Psoas muscle (tissue), 8 donors: ENCODE data around the gene ASAP2. TPM values are rescaled to one million over a fixed set of nuclear protein-coding genes. Genes with fewer than 3 reads are reported as not detected.

Experiments
- ATAC-seq, 4 donors: fragments of 200-7000 bp; cut with Tn5 transposase; one replicate each; pipeline ENCODE4 v1.9.1; 2020; ENCODE audit warnings: moderate library complexity in 3 of 4, mild to moderate bottlenecking in 2 of 4
- DNase-seq, 2 donors: peaks; one replicate each; pipeline ENCODE4 v3.0.0-alpha.2; 2020
- H3K27ac ChIP-seq: fragments of 200-600 bp; one replicate; pipeline ENCODE4 v1.8.0; 2022
- H3K27me3 ChIP-seq, 3 donors: fragments of 200-600 bp in 1 of 3; one replicate each; pipeline versions ENCODE4 v1.6.1 to v1.8.0; 2013 to 2022; ENCODE audit warnings: low read length in 2 of 3, mild to moderate bottlenecking in 2 of 3, moderate library complexity in 1 of 3; ENCODE audit not compliant: insufficient read depth in 3 of 3
- H3K36me3 ChIP-seq, 2 donors: fragments of 200-600 bp in 1 of 2; one replicate each; pipeline versions ENCODE4 v1.6.1 to v1.8.0; 2013 to 2022; ENCODE audit warnings: low read depth in 1 of 2, mild to moderate bottlenecking in 1 of 2, moderate library complexity in 1 of 2; ENCODE audit not compliant: insufficient read depth in 1 of 2
- H3K4me1 ChIP-seq: fragments of 200-600 bp; one replicate; pipeline ENCODE4 v1.8.0; 2022
- H3K4me3 ChIP-seq: fragments of 200-600 bp; one replicate; pipeline ENCODE4 v1.8.0; 2022; ENCODE audit warnings: mild to moderate bottlenecking
- H3K9me3 ChIP-seq: fragments of 200-600 bp; one replicate; pipeline ENCODE4 v1.8.0; 2022
- WGBS, 3 donors: extraction: QIAGEN DNeasy Blood & Tissue Kit; methylation state at CpG; one replicate each; pipeline versions ENCODE4 v1.1.6 to v1.1.7; 2013; 5-methylcytosine and 5-hydroxymethylcytosine counted together
- intact Hi-C, 2 donors: fragments of 100-400 bp; cut with DNase I; formaldehyde crosslinking; loops; one replicate each; pipeline versions ENCODE4 v1.11.0 to v1.14.2; 2022
- polyA plus RNA-seq, 3 donors: library from polyadenylated mRNA; stranded (reverse); fragments of 200-250 nt; gene quantifications; one replicate each; pipeline ENCODE4 v1.2.3, GENCODE V29; 2013
- total RNA-seq, 4 donors: library from RNA; stranded (reverse); fragmentation: NEBNext Ultra II Directional in 2 of 4; extraction: Animal tissue kit (Norgen Biotek cat#: 25700) in 2 of 4; gene quantifications; one replicate each; pipeline versions ENCODE4 v1.2.1 to v1.2.4, GENCODE V29; 2021 to 2023
- TF ChIP-seq, protein P1 (sequence below): fragments of 200-600 bp; IDR thresholded peaks from one replicate; pipeline ENCODE4 v1.8.0; 2022; ENCODE audit warnings: antibody characterized with exemption
- donor health status: healthy with polysubstance abuse.
- donor health status: DM: no; HTN: no; CAD: no; lungs with moderate emphysema.
- donor health status: Bipolar disorder and iron deficiency.
- donor health status: healthy.
- donor health status: DM: yes; HTN: yes; CAD: no.
- donor health status: DM: no; HTN: no; CAD: no.
- donor health status: DM: no; HTN: no; CAD: no.
- donor health status: DM: yes; HTN: yes; CAD: no.

The ASAP2 gene
- total and polyA plus RNA-seq, 7 donors = 1.6 to 9.0 (median 3.3) TPM

DNA sequence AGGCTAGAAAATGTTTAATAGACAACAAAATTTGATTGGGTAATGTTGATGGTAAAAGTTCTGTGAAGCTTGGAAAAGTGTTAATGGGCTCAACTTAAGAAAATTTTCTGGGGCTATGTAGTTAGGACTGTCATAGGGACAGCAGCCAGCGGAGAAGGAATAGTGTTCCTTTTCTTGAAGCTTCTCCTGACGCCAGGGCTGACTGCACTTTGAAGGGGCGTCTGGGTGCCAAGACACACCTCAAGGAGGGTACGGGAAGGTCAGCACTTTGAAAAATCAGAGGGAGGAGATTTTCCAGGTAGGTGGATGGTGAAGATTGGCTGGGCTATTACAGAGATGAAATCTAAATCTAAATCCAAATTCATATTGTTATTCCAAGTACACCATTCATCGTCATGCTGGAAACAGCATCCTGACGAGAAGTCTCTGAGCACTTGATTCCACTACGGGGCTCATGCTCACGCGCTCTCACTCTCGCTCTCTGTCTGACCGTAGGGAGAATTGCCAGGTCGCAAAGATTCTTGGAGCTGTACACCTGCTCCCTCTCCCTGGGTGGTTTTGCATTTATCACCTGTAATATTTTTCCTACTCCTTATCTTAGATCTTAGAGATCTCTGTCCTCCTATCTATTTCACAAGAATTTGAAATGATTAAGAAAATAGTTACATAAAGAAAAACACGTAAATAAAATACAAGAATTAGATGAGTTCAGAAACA, 125.7 kb downstream of the ASAP2 start:
- Histone ChIP-seq H3K4me1 (peaks cover 3% of the 10 kb centered on the region), H3K27me3 (no peaks in the 10 kb centered on the region), H3K36me3 (no peaks in the 10 kb centered on the region), H3K9me3 (no peaks in the 10 kb centered on the region), H3K27ac (no peak overlapping the region), H3K4me3 (no peak overlapping the region)
- TF ChIP-seq, protein P1, sequence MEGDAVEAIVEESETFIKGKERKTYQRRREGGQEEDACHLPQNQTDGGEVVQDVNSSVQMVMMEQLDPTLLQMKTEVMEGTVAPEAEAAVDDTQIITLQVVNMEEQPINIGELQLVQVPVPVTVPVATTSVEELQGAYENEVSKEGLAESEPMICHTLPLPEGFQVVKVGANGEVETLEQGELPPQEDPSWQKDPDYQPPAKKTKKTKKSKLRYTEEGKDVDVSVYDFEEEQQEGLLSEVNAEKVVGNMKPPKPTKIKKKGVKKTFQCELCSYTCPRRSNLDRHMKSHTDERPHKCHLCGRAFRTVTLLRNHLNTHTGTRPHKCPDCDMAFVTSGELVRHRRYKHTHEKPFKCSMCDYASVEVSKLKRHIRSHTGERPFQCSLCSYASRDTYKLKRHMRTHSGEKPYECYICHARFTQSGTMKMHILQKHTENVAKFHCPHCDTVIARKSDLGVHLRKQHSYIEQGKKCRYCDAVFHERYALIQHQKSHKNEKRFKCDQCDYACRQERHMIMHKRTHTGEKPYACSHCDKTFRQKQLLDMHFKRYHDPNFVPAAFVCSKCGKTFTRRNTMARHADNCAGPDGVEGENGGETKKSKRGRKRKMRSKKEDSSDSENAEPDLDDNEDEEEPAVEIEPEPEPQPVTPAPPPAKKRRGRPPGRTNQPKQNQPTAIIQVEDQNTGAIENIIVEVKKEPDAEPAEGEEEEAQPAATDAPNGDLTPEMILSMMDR = no peak
- no peak for ATAC-seq
- intact Hi-C loops = loop anchor here (5.0 to 10.0 kb wide), 3 partner anchors 125 to 457 kb away; partner anchors contain the start of gene ASAP2 (in 1 of the 2)
- 94 to 97% (median 96%) methylated on average over 13 of the region's 13 CpGs for WGBS, 3 donors
- no peak for DNase-seq

DNA sequence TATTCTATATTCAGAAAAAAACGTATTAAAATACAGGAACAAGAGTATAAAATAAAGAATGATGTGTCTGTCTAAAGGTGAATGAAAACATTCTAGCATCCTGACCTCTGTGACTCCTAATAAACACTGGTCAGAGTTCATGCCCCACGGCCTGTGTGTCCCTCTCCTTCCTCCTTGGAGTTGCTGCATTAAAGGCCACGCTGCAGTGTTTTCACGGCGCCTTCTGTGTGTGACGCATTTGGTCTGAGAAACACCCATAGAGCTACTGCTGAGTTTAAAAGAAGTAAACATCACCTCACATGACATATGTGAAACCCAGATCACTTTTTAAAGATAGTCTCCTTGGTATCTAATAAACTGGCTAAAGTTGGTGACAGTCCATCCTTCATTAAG, 126.2 kb downstream of the ASAP2 start:
- DNase-seq (no peak), ATAC-seq (no peak)
- H3K4me1 ChIP-seq = peaks cover 3% of the 10 kb centered on the region
- TF ChIP-seq, protein P1 = no peak
- H3K36me3 ChIP-seq = no peaks in the 10 kb centered on the region
- intact Hi-C loops = loop anchor here (1.0 to 10.0 kb wide), 4 partner anchors 126 to 458 kb away; partner anchors contain the start of gene ASAP2 (in 1 of the 2)
- H3K9me3 ChIP-seq = no peaks in the 10 kb centered on the region
- 88 to 96% (median 92%) methylated on average over 6 of the region's 6 CpGs for WGBS, 3 donors
- H3K27me3 ChIP-seq = no peaks in the 10 kb centered on the region
- H3K27ac ChIP-seq = no peak overlapping the region
- H3K4me3 ChIP-seq = no peak overlapping the region

DNA sequence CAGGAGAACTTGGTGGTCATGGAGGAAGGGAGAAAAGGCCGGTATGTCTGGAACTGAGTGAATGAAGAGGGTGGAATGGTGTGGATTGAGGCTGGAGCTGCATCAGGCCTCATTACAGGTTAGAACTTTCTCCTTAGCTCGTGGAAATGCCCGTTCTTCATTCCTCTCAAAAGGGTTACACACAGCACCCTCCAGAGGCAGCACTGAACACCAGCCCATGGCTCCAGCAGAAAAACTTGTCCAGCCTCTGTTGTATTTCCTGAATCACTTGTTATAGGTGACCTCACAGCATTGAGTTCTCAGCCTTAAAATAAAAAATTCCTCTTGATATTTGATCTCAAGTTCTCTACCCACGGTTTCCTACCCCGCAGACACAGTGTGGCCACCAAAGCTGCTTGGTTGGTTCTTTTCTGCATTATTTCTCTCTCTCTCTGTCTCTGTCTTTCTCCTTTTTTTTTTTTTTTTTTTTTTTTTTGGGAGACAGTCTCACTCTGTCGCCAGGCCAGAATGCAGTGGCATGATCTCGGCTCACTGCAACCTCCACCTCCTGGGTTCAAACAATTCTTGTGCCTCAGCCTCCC, 127.1 kb downstream of the ASAP2 start:
- WGBS, 3 donors = 20 to 37% (median 34%) methylated on average over 6 to 7 of the region's 7 CpGs
- TF ChIP-seq, protein P1 = peak; percentile 71
- Histone ChIP-seq H3K36me3 (no peaks in the 10 kb centered on the region), H3K27me3 (no peaks in the 10 kb centered on the region), H3K27ac (no peak overlapping the region), H3K4me3 (no peak overlapping the region), H3K4me1 (peaks cover 3% of the 10 kb centered on the region), H3K9me3 (no peaks in the 10 kb centered on the region)
- intact Hi-C loops = loop anchor here (1.0 to 10.0 kb wide), 5 partner anchors 126 to 459 kb away; partner anchors contain the start of gene ASAP2 (in 2 of the 2)
- peak; percentile 41 to 62 for DNase-seq
- peak; percentile 75 to 94 (median 86) for ATAC-seq

DNA sequence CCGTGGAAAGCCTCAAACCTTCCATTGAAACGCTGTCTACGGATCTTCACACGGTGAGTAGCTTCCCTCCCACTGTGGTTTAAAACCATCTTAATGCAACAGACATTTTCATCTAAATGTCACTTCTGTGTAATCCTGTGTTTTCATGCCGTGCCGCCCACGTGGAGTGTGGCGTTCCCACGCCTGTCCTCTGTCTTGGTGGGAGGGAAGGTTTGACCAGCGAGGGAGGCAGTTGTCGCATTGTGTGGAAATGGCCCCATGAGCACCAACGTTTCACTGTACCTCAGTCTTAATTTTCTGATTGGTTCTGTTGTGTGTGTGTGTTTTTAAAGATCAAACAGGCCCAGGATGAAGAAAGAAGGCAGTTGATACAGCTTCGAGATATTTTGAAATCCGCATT, 128.1 kb downstream of the ASAP2 start:
- WGBS, 3 donors = 90 to 94% (median 91%) methylated on average over 14 of the region's 14 CpGs
- no peak overlapping the region for H3K27ac ChIP-seq

More for the DNA sequence above, 128.1 kb downstream of the ASAP2 start:
- Histone ChIP-seq H3K4me1 (peaks cover 3% of the 10 kb centered on the region), H3K36me3 (no peaks in the 10 kb centered on the region), H3K4me3 (no peak overlapping the region), H3K9me3 (no peaks in the 10 kb centered on the region), H3K27me3 (no peaks in the 10 kb centered on the region)
- ATAC-seq (no peak), DNase-seq (no peak)
- intact Hi-C loops = loop anchor here (2.0 to 10.0 kb wide), 4 partner anchors 127 to 460 kb away; partner anchors contain the start of gene ASAP2 (in 2 of the 2)
- TF ChIP-seq, protein P1 = no peak
